GM18951 (cell line): ENCODE results near the gene TMCC2.

Experiments
- POLR2A ChIP-seq: IDR thresholded peaks from 4 replicates; pipeline ENCODE4 v1.6.1; 2011; ENCODE audit warnings: mild to moderate bottlenecking; ENCODE audit not compliant: insufficient read length, insufficient read depth; ENCODE audit errors: extremely low read depth
- in situ Hi-C: fragments of 300-500 bp; cut with MboI; formaldehyde crosslinking; loops from one replicate; pipeline ENCODE4 v1.12.0; 2022; ENCODE audit warnings: low sequenced_read_pairs, mixed read lengths, inconsistent platforms; ENCODE audit not compliant: unreplicated experiment

The TMCC2 gene

GRCh38 chr1:205266611-205267305 is 39.0 kb downstream of the TMCC2 start:
- no peak for TF ChIP-seq POLR2A
- in situ Hi-C loops = no loop called here

DNA sequence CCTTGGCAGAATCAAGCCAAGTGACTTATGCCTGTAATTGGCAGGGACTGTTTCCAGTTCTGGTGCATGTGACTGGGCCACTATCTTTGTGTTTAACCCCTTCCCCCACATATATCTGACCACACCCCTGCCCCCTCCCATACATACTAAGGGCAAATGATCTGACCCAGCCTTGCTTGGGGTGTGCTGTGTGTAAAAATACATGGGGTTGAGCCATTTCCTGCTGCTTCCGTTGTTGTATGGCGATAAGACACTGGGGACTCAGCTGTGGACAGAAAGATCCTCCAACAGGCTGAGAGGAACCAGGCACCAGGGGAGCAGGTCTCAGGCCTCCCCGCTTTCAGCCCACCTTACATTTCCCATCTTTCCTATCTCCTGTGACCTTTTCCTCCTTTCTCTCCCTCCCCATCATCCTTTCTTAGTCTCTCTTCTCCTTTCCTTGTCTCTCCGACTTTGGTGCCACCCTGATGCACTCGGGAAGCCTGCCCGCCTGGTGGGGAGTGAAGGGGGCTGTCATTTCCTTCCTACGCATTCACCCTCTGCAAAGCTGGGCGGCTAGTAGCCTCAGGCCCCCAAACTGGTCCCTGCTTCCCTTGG is 39.7 kb downstream of the TMCC2 start:
- TF ChIP-seq POLR2A = no peak
- in situ Hi-C loops = no loop called here

- no peak for TF ChIP-seq POLR2A
Observed at GRCh38 chr1:205268846-205269680, 41.3 kb downstream of the TMCC2 start.

DNA sequence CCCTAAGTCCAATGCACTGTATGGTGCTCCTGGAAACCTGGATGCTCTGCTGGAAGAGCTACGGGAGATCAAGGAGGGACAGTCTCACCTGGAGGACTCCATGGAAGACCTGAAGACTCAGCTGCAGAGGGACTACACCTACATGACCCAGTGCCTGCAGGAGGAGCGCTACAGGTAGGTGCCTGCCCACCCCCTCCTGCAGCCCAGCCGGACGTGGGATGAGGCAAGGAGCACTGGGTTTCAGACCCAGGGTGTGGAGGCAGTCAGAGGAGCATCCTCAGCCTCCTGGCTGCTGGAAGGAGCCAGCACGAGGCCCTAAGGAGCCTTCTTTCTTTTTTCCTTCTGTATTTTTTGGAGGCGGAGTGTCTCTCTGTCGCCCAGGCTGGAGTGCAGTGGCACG is 42.0 kb downstream of the TMCC2 start:
- in situ Hi-C loops = no loop called here
- no peak for TF ChIP-seq POLR2A

More at GRCh38 chr1:205268846-205269680, 41.3 kb downstream of the TMCC2 start:
- in situ Hi-C loops = no loop called here

GRCh38 chr1:205270271-205270670 is 42.5 kb downstream of the TMCC2 start:
- in situ Hi-C loops = no loop called here
- TF ChIP-seq POLR2A = no peak

DNA sequence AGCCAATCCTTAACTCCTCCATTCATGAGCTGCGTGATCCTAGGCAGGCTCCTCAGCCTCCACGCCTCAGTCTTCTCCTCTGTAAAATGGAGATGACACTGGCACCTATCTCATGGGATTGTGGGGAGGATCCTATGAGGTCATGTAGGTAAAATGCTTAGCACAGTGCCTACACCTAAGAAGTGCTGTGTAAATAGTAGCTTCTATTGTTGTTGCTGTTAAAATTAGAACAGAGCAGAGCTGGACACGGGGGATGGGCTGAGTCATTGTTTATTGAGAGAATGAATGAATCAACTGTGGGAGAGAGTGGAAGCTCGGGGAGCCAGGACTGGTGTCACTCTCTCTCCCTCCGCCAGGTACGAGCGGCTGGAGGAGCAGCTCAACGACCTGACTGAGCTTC is 43.0 kb downstream of the TMCC2 start:
- in situ Hi-C loops = no loop called here

DNA sequence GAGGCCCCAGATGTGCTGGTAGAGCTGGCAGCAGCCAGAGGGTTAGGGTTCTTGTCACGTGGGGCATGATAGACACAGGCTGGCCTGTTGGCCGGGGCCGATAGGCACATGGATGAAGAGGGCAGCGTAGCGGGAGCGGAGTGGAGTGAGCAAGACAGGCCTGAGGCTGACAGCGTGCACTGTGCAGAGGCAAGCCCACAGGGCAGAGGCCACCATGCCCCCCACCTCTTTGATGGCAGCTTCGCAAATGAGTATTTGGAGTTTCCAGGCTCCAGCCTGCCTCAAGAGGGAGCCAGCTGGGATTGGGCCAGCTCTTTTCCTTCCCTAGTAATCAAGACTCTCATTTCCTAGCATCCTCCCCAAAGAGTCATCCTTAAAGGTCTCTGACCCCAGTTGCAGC is 43.5 kb downstream of the TMCC2 start:
- in situ Hi-C loops = no loop called here
- TF ChIP-seq POLR2A = no peak

More for the DNA sequence above, 43.0 kb downstream of the TMCC2 start:
- TF ChIP-seq POLR2A = no peak

- in situ Hi-C loops = no loop called here
- TF ChIP-seq POLR2A = no peak
Observed at GRCh38 chr1:205271745-205272144, 44.0 kb downstream of the TMCC2 start.

- no peak for TF ChIP-seq POLR2A
- in situ Hi-C loops = no loop called here
Observed at GRCh38 chr1:205272536-205272935, 44.8 kb downstream of the TMCC2 start.

DNA sequence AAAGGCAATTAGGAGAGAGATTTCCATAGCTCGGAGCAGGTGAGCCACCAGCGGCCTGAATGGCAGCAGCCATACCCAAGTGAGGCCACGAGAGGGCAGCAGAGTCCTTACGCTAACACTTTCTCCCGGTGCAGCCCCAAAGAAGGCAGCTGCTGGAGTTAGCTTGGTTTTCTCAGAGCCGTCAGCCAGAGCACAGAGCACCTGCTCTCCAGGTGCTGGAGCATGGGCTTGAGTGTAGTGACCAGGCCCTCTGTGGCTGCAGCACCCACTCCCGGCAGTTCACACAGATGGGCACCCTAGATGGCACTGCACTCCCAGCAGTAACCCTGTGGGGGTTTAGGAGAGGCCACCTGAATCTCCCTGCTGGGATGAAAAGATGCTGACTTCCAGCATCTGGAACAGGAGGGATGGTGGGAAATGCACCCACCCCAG is 45.8 kb downstream of the TMCC2 start:
- no peak for TF ChIP-seq POLR2A
- in situ Hi-C loops = no loop called here

DNA sequence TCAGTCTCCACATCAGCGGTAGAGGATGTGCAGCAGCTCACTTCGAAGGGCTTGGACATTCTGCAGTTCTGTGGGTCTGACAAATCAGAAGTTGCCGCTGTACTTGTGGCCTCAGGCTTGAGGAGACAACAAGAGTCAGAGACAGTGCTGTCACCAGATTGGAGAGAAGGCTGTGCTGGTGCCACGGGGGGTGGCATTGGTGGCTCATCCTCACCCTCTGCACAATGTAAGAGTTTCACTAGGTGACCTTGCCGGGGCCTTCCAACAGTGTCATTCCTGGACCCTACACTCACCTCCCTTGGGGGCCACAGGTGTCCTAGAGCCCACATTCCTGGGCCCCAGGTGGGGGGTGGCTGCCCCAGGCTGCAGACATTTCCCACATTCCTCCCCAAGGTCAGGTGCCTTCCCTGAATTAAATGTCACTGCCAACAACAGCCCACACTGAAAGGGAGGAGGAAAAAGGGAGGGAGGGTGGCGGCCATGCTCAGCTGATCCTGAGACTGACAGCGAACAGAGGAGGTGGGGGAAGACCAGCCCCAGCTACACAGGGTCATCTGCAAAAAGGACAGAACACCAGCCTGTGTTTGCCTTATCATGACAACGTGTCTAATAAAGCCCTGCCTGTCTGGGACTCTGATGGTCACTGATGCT is 46.4 kb downstream of the TMCC2 start:
- TF ChIP-seq POLR2A = no peak
- in situ Hi-C loops = no loop called here

GRCh38 chr1:205275133-205275532 is 47.4 kb downstream of the TMCC2 start:
- in situ Hi-C loops = no loop called here
- TF ChIP-seq POLR2A = no peak
